K562 (cell line): ENCODE results near the gene SYN1. TPM values are rescaled to one million over a fixed set of nuclear protein-coding genes. Genes with fewer than 3 reads are reported as not detected.
A peak's percentile ranks its signal among the peaks of the same experiment; 100 is the strongest.

Experiments used
- DACH1 ChIP-seq: fragments of 450-650 bp; IDR thresholded peaks from 2 replicates; pipeline ENCODE4 v1.6.1; 2018; ENCODE audit not compliant: partially characterized antibody
- ELK3 ChIP-seq: fragments of 450-650 bp; formaldehyde crosslinking; IDR thresholded peaks from 2 replicates; pipeline ENCODE4 v1.4.0; 2020; ENCODE audit warnings: mild to moderate bottlenecking
- HNRNPUL1 ChIP-seq: fragments of 200-400 bp; formaldehyde crosslinking; IDR thresholded peaks from 2 replicates; pipeline ENCODE4 v1.6.1; 2017; ENCODE audit warnings: low read length
- MTA1 ChIP-seq: fragments of 450-650 bp; IDR thresholded peaks from 2 replicates; pipeline ENCODE4 v1.6.1; 2017; ENCODE audit warnings: borderline replicate concordance
- NR2C2 ChIP-seq, 2 experiments: fragments of 200-800 bp in 1 of 2; sonication (Bioruptor generic) in 1 of 2; sonication (generic) in 1 of 2; formaldehyde crosslinking in 1 of 2; IDR thresholded peaks; 2 replicates each; pipeline versions ENCODE4 v1.6.1 to v1.8.0; 2016 to 2022; ENCODE audit warnings: mild to moderate bottlenecking in 1 of 2, missing compliant biosample characterization in 1 of 2, missing genetic modification characterization in 1 of 2, missing genetic modification reagents in 1 of 2
- SMAD4 ChIP-seq: fragments of 250-450 bp; sonication (Bioruptor Pico); conservative IDR thresholded peaks from 2 replicates; pipeline ENCODE4 v1.8.0; 2021; ENCODE audit warnings: inconsistent platforms, mild to moderate bottlenecking, moderate library complexity
- SNIP1 ChIP-seq: fragments of 450-650 bp; IDR thresholded peaks from 2 replicates; pipeline ENCODE4 v1.7.1; 2017; ENCODE audit warnings: low read depth, mild to moderate bottlenecking
- TBP ChIP-seq: optimal IDR thresholded peaks from 2 replicates; pipeline ENCODE3; 2011; ENCODE audit warnings: low read depth, low read length, improper control_type of control experiment
- ZC3H11A ChIP-seq: IDR thresholded peaks from 2 replicates; pipeline ENCODE4 v1.6.1; 2012; ENCODE audit warnings: low read depth, low read length, improper control_type of control experiment
- ZNF318 ChIP-seq, 2 experiments: fragments of 450-650 bp; IDR thresholded peaks; 2 replicates each; pipeline ENCODE4 v1.6.1; 2016; ENCODE audit warnings: mild to moderate bottlenecking in 2 of 2, borderline replicate concordance in 1 of 2, low read depth in 1 of 2, moderate library complexity in 1 of 2
- ZNF609 ChIP-seq: sonication (generic); formaldehyde crosslinking; IDR thresholded peaks from 2 replicates; pipeline ENCODE4 v1.8.1; 2023; ENCODE audit warnings: missing genetic modification reagents, mild to moderate bottlenecking, borderline replicate concordance
- polyA plus RNA-seq, 8 experiments: library from polyadenylated mRNA; depleted of rRNA in 4 of 8; stranded (reverse) in 5 of 8; unstranded in 3 of 8; fragments of >200 nt; fragmentation: Nextera tagmentation in 2 of 8; fragmentation: Illumina TruSeq in 1 of 8; extraction: Ambion mirVana in 2 of 8; extraction: Trizol in 1 of 8; gene quantifications; 2 replicates each; pipeline versions ENCODE4 v1.2.1 to v1.2.3, GENCODE V29; 2011 to 2014; ENCODE audit warnings: inconsistent platforms in 1 of 8, missing spikeins in 1 of 8
- total RNA-seq, 7 experiments: library from RNA; depleted of rRNA in 6 of 7; stranded (reverse); fragments of >200 nt in 6 of 7; fragmentation: Illumina TruSeq in 2 of 7; extraction: Trizol in 2 of 7; gene quantifications; 2 replicates each; pipeline versions ENCODE4 v1.2.1 to v1.2.3, GENCODE V29; 2011 to 2021; ENCODE audit warnings: low replicate concordance in 1 of 7

Gene SYN1
- total and polyA plus RNA-seq, 9 of the 15 experiments (the other 6 are each of a cell fraction or from before 2014, with no cell fraction given), result 0.01 to 0.28 (median 0.18) TPM; not detected in 2

GRCh38 chrX:47650164-47651042, 30.7 kb upstream of the SYN1 start, which contains the start of gene ELK1 (continued):
- TF ChIP-seq HNRNPUL1 (no peak), TBP (peak; percentile 65), ZNF609 (CRISPR knock-in tag) (no peak), ZC3H11A (no peak), NR2C2 (CRISPR knock-in tag; IDR thresholded peaks at IDR 0.05) (no peak), NR2C2 (tag; IDR thresholded peaks at IDR 0.05) (peak; percentile 76), ELK3 (CRISPR knock-in tag) (no peak), SMAD4 (CRISPR knock-in tag) (no peak; the same call in 1 of the 2 replicates), ZNF318 (IDR thresholded peaks at IDR 0.05; ENCODE audit: borderline replicate concordance in 1 of 2, low read depth in 1 of 2) (no peak), SNIP1 (no peak), MTA1 (no peak), DACH1 (no peak)
